NCI-H1417 (cell line): ENCODE measurements around the gene DRC7.
A peak's percentile ranks its signal among the peaks of the same experiment; 100 is the strongest.
"Not testable (repeated sequence)": the region's sequence is repeated elsewhere in the genome, so short reads cannot be mapped to it uniquely, and the experiment has no call there.

Experiments
- DNase-seq, 3 experiments: peaks; one replicate each; lab custom pipeline; 2025; lab: John Stamatoyannopoulos, UW

The DRC7 gene

GRCh38 chr16:57761957-57762356 is 67.4 kb downstream of the DRC7 start:
- DNase-seq = no peak

GRCh38 chr16:57762365-57763040 is 67.9 kb downstream of the DRC7 start:
- no peak for DNase-seq

DNA sequence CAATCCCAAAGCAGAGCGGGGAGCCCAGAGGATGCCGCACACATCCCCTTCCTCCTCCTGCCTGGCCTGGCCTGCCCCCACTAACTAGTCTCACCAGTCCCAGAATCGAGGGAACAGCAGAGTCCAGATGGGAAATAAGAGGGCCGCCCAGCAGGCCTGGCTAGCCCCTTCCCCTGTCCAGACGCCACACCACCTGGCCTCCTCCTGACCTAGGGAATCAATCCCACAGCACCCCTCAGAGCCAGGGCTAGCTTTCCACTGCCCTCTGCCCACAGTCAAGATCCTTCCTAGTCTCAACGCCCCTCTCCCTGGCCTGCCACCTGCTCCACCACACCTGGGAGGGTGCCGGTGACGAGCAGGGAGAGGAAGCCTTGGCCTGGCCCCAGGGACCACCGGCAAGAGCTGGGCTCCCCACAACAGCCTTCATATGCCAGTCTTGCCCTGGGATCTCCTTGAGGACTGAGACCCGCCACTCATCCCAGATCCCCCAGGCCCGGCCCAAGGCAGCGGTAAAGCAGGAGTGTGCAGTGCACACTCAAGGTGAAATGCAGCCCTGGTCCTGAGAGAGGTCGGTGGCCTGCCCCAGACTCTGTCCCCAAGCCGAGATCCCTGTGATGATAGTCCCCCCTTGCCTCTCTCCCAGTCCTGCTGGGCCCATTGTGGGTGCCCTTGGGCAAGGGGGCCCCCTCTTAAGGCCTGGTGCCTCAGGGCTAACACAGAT is 68.8 kb downstream of the DRC7 start:
- DNase-seq = no peak

DNA sequence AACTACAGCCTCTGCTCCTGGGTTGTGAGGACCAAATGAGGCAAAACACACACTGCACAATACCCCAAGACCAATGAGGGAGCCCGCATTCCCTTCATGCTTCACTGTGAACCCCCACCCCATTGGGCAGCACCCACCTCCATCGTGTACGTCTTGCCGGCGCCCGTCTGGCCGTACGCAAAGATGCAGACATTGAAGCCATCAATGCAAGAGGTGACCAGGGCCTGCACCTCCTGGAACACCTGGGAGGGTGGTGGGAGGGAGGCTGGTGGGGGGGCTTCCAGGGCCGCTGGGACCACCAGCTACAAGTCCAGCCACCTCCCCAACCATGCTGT is 69.4 kb downstream of the DRC7 start:
- no peak for DNase-seq

- peak in 1 of 3 experiments; percentile 5 for DNase-seq
These were observed 69.9 kb downstream of the DRC7 start for GRCh38 chr16:57764341-57765159.

- DNase-seq = no peak
These were observed 70.6 kb downstream of the DRC7 start for GRCh38 chr16:57765160-57765728.

DNA sequence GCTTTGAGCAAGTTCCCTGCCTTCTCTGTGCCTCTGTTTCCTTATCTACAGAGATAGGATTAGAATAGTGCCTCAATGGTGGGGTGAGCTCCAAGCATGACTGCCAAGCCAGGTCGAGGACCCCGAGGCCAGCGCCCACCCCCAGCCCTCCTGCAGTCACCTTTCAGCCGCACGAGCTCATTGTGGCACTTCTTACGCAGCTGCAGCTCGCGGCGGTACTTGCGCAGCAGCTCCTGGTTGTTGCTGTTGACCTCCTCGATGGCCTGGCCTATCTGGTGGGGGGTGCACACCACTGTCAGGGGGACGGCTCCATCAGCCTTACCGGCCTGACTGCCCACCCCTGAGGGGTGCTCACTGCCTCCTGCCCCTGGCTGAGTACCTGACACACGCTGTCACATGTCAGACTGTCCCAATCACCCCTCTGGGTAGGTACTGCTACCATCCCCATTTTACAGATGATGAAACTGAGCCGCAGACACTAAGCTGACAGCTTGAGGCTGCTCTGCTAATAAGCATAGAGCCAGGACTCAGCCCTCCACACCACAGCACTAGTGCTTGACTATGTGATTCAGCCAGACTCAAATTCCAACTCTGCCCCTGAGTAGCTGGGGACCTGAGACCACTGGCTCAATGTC is 72.2 kb downstream of the DRC7 start:
- DNase-seq = no peak

DNA sequence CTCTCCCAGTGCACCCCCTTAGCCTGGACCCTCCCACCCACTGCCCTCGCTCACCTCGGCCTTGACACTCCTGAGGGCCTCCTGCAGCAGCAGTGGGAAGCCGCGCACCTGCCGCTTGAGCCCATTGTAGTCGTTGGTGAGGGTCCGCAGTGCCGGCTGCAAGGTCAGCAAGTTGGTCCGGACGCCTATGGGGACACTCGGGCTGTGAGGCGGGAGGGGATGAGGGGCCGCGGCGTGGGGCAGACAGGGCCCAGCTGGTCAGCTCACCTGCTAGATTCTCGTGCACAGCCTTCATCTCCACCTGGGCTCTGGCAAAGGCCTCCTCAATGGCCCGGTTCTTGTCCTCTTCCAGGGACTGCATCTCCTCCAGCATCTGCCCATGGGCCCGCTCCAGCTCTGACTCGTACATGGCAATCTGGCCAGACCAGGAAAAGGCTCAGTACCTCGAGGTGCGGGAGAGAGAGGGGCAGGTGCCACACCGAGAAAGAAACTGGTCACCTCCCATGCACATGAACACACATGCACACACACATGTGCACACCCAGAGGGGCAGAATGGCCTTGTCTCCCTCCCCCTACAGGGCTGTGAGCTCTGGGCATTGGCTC is 75.0 kb downstream of the DRC7 start:
- no peak for DNase-seq

DNA sequence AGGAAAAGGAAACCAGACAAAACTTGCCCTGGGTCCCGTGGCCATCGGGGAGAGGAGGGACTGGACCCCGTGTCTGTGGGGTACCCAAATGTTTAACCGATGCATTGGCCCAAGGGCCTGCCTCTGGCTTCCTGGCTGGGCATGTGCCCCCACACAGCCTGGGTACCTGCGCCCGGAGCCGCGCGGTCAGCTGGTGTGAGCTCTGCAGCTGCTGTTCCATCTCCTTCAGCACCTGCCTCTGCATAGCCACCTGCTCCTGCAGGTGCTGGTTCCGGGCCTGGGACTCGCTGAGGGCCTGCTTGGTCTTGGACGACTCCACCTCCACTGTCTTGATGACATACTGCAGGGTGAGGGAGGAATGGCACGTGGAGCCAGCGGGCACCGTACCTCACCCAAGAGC is 75.8 kb downstream of the DRC7 start:
- DNase-seq = peak in 1 of 3 experiments; percentile 68

GRCh38 chr16:57771141-57771785 is 76.7 kb downstream of the DRC7 start:
- no peak for DNase-seq

GRCh38 chr16:57773019-57773418 is 78.4 kb downstream of the DRC7 start:
- peak in 1 of 3 experiments; percentile 33 for DNase-seq

DNA sequence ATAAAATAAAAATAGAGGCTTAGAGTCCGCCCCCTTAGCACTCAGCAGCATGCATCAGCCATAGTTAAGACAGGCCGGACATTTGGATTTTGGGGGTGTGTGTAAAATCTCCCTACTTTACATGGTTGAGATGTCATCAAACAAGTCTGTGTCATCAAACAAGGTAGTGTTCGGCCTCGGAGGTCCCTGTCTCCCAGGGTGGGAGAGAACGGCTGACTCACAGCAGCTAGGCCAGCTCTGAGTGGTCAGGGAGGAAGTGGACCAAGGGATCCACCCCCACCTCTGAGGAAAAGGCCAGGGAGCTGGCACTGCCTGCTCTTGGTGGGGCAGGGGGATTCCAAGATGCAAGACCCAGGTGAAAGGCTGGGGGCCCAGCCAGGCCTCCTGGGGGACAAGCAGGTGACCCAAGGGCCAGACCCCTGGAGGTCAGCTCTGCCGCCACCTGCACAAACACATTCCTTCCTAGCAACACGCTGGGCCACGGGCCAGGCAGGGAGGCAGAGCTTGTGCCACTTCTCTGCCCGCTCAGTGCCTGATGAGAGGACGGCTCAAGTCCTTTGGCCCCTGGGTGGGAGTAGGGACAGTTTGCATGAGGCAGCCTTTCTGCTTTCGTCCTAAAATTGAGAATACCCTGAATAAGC is 79.2 kb downstream of the DRC7 start:
- peak in 2 of 3 experiments; percentile 10 to 45 for DNase-seq

DNA sequence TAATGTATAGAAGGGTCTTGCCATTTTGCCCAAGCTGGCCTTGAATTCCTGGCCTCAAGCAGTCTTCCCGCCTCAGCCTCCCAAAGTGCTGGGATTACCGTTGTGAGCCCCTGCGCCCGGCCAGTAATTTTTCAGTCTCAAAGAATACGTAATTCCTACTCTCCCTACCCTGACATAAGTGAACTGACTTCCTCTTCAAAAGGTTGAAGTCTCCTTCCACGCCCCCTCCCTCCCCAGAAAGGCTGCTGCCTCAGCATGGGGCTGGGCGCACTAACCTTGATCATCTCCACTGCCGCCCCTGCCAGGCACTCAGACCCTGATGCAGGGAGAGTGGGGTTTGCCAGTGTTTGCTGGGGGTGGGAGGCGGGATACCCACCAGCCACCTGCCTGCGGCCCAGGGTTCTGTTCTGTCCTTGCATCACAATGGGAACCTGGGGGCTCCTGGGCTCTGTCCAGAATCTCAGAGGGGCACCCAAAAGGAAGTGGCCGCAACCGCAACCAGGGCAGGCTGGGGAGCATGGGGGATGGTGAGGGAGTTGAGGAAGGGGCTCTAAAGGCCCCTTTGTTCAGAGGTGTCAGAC is 80.2 kb downstream of the DRC7 start:
- peak in 1 of 3 experiments; percentile 9 for DNase-seq

DNA sequence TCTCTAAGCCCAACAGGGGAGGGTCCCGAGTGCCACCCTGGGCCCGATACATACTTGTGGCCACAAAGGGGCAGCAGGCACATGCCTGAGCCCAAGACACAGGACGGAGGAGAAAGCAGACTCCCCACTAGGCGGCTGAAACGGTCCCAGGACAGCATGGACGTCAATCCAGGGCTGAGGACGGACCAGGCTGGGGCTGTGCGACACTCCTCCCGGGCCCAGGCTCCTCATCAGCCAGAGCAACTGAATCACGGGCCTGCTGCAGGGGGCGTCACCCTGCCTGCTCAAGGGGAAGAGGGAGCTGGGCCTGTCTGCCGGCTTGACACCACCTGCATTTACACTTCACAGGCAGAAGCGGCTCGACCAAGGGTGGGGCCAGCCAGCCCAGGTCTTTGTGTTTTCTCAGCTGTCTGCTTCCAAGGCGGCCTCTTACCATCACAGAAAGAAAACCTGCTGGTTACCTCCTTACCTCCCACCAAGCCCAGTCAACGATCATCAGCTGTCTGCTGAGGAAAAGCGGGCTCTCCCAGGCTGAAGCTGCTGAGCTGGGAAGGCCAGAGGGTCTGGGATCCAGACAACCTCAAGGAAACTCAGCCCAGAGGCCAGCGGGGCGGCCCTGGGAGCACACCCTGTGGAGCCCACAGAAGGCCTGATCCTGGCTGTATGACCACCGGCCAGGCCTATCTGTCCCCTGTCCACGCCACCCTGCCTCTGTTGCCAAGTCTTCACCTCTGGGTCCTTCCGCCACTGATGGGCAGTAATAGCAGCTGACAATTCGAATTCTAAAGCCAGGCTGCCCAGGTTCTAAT is 81.3 kb downstream of the DRC7 start:
- peak; percentile 70 to 86 (median 71) for DNase-seq

- DNase-seq = no peak
These were observed 84.1 kb downstream of the DRC7 start for GRCh38 chr16:57778658-57779057.

DNA sequence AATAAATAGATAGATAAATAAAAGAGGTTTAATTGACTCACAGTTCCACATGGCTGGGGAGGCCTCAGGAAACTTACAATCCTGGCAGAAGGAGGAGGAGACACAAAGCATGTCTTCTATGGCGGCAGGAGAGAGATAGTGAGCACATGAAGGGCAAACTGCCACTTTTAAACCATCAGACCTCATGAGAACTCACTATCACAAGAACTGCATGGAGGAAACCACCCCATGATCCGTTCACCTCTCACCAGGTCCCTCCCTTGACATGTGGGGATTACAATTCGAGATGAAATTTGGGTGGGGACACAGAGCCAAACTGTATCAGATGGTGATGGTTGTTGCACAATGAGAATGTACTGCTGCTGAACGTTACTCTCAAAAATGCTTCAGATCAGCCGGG is 85.2 kb downstream of the DRC7 start:
- DNase-seq = not testable (repeated sequence)

GRCh38 chr16:57781349-57781740 is 86.7 kb downstream of the DRC7 start:
- no peak for DNase-seq
